ENCODE data around the gene EIF3K.

EIF3K gene

DNA sequence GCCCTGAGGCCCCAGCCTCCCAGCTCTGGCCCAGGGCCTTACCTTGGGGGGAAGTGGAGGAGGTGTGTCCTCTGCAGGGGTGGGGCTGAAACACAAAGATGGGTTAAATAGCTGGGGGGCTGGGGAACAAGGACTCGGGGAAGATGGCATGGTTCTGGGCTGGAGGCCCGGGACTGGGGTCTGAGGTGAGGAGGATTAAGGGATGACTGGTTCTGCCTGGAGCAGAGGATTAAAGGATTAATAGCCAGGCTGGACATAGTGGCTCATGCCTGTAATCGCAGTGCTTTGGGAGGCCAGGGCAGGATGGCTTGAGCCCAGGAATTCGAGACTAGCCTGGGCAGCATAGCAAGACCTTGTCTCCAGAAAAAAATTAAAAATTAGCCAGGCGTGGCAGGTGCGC lies 12.9 kb upstream of the EIF3K start:
- ATAC-seq (ENCODE audit: low read depth) (no peak), DNase-seq (ENCODE audit: low spot score) (no peak)
- TF ChIP-seq, protein P1, sequence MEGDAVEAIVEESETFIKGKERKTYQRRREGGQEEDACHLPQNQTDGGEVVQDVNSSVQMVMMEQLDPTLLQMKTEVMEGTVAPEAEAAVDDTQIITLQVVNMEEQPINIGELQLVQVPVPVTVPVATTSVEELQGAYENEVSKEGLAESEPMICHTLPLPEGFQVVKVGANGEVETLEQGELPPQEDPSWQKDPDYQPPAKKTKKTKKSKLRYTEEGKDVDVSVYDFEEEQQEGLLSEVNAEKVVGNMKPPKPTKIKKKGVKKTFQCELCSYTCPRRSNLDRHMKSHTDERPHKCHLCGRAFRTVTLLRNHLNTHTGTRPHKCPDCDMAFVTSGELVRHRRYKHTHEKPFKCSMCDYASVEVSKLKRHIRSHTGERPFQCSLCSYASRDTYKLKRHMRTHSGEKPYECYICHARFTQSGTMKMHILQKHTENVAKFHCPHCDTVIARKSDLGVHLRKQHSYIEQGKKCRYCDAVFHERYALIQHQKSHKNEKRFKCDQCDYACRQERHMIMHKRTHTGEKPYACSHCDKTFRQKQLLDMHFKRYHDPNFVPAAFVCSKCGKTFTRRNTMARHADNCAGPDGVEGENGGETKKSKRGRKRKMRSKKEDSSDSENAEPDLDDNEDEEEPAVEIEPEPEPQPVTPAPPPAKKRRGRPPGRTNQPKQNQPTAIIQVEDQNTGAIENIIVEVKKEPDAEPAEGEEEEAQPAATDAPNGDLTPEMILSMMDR (IDR thresholded peaks at IDR 0.05; ENCODE audit: poor library complexity, severe bottlenecking): no peak
- Histone ChIP-seq H3K27ac (ENCODE audit: poor library complexity, severe bottlenecking) (no peak overlapping the region), H3K4me3 (ENCODE audit: severe bottlenecking) (no peak overlapping the region), H3K4me1 (ENCODE audit: insufficient read depth, poor library complexity, severe bottlenecking) (no peaks in the 10 kb centered on the region), H3K36me3 (ENCODE audit: low read depth) (no peaks in the 10 kb centered on the region), H3K9me3 (ENCODE audit: severe bottlenecking) (no peaks in the 10 kb centered on the region), H3K27me3 (ENCODE audit: insufficient read depth, poor library complexity, severe bottlenecking) (no peaks in the 10 kb centered on the region)

DNA sequence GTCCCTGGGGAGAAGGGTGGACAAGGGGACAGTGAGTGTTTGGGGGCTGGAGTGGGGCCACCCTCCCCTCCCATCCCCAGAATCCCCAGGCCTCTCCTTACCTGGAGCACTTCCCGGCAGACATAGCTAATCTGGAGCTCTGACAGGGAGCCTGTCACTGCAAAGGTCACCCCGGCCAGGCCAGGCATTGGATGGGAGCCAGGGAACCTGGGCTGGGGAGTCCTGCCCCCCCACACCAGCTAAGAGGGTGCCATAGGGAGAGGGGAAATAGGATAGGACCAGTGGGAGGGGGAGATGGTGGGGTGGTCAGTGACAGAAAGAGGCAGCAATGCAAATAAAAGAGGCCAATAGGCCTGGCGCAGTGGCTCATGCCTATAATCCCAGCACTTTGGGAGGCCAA lies 4.7 kb upstream of the EIF3K start:
- DNase-seq (ENCODE audit: low spot score): no peak
- Histone ChIP-seq H3K4me1 (ENCODE audit: insufficient read depth, poor library complexity, severe bottlenecking) (no peaks in the 10 kb centered on the region), H3K27ac (ENCODE audit: poor library complexity, severe bottlenecking) (no peak overlapping the region), H3K9me3 (ENCODE audit: severe bottlenecking) (no peaks in the 10 kb centered on the region), H3K27me3 (ENCODE audit: insufficient read depth, poor library complexity, severe bottlenecking) (no peaks in the 10 kb centered on the region), H3K36me3 (ENCODE audit: low read depth) (no peaks in the 10 kb centered on the region), H3K4me3 (ENCODE audit: severe bottlenecking) (no peak overlapping the region)
- ATAC-seq (ENCODE audit: low read depth): no peak
- TF ChIP-seq, protein P1 (IDR thresholded peaks at IDR 0.05; ENCODE audit: poor library complexity, severe bottlenecking): no peak

DNA sequence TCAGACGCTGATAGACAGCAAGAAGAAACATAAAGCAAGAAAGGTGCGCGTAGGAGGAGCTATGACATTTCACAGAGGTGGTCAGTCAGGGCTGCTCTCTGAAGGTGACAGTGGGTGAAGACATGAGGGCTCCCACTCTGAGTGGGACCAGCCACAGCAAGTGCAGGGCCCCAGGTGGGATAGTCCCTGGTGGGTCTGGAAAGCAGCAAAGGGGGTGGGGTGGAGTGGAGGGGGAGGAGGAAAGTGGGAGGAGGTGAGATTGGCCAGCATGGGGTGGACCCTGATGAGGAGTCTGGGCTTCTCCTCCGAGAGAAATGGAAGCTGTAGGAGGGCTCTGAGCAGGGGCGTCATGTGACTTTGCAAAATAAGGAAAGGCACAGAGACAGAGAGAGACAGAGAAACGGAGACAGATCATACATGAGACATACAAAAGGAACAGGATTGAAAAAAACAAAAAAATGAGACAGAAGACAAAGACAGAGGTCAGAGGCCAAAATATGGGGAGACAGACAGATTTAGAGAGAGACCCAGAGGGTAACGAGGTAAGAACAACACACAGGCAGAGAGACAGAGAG lies 3.9 kb upstream of the EIF3K start:
- Histone ChIP-seq H3K27me3 (ENCODE audit: insufficient read depth, poor library complexity, severe bottlenecking) (no peaks in the 10 kb centered on the region), H3K4me3 (ENCODE audit: severe bottlenecking) (no peak overlapping the region)
- TF ChIP-seq, protein P1 (IDR thresholded peaks at IDR 0.05; ENCODE audit: poor library complexity, severe bottlenecking): no peak

DNA sequence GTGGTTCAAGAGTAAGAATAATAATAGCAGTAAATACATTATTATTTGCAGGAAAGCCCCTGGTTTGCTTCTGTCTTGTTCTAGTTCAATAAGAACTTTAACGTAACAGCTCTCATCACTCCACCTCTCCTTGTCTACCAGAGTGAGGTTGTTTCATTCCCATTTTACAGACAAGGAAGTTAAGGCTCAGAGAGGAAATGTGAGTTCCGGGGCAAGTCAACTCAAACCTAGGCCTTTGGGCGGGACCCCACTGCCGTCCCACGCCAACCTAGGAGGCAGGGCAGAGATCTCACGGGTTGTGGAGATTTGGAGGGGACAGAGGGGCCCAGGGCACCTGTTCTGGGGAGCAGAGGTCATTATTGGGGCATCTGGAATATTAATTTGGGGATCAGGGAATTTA lies 2.7 kb upstream of the EIF3K start:
- H3K4me3 ChIP-seq (ENCODE audit: severe bottlenecking): no peak overlapping the region
- ATAC-seq (ENCODE audit: low read depth) (no peak), DNase-seq (ENCODE audit: low spot score) (no peak)
- H3K4me1 ChIP-seq (ENCODE audit: insufficient read depth, poor library complexity, severe bottlenecking): no peaks in the 10 kb centered on the region
- TF ChIP-seq, protein P1 (IDR thresholded peaks at IDR 0.05; ENCODE audit: poor library complexity, severe bottlenecking): no peak
- no peaks in the 10 kb centered on the region for H3K9me3 ChIP-seq (ENCODE audit: severe bottlenecking)
- H3K36me3 ChIP-seq (ENCODE audit: low read depth): peaks cover 13% of the 10 kb centered on the region
- no peak overlapping the region for H3K27ac ChIP-seq (ENCODE audit: poor library complexity, severe bottlenecking)
- no peaks in the 10 kb centered on the region for H3K27me3 ChIP-seq (ENCODE audit: insufficient read depth, poor library complexity, severe bottlenecking)

More for the DNA sequence above, 3.9 kb upstream of the EIF3K start:
- H3K4me1 ChIP-seq (ENCODE audit: insufficient read depth, poor library complexity, severe bottlenecking): no peaks in the 10 kb centered on the region
- H3K36me3 ChIP-seq (ENCODE audit: low read depth): peaks cover under 1% of the 10 kb centered on the region; the same call in 1 of the 2 replicates
- DNase-seq (ENCODE audit: low spot score): no peak
- no peaks in the 10 kb centered on the region for H3K9me3 ChIP-seq (ENCODE audit: severe bottlenecking)
- ATAC-seq (ENCODE audit: low read depth): no peak
- H3K27ac ChIP-seq (ENCODE audit: poor library complexity, severe bottlenecking): no peak overlapping the region

DNA sequence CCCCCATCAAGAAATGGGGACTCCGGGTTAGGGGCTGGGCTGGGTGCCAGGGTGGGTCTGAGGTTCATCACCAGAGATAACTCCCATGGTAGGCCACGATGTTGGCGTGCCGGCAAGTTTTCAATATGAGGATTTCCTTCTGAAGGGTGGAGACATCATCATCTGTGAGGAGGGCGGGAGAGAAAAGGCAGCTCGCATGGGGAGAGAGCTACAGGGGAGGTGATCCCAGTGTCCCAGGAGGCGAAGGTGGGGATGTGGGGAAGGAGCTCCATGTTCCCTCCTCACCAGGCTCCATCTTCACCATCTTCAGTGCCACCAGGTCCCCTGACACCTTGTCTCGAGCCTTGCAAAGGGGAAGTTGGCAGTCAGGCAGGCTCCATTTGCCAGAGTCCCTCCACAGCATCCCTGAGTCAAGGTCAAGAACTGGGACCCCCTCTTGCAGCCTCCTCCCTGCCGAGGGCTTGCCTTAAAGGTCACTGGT lies 1.7 kb upstream of the EIF3K start:
- H3K4me3 ChIP-seq (ENCODE audit: severe bottlenecking): no peak overlapping the region

More for the DNA sequence above, 1.7 kb upstream of the EIF3K start:
- no peaks in the 10 kb centered on the region for H3K27me3 ChIP-seq (ENCODE audit: insufficient read depth, poor library complexity, severe bottlenecking)
- TF ChIP-seq, protein P1 (IDR thresholded peaks at IDR 0.05; ENCODE audit: poor library complexity, severe bottlenecking): no peak
- H3K9me3 ChIP-seq (ENCODE audit: severe bottlenecking): no peaks in the 10 kb centered on the region
- H3K4me1 ChIP-seq (ENCODE audit: insufficient read depth, poor library complexity, severe bottlenecking): no peaks in the 10 kb centered on the region
- ATAC-seq (ENCODE audit: low read depth): no peak
- H3K27ac ChIP-seq (ENCODE audit: poor library complexity, severe bottlenecking): no peak overlapping the region
- no peak for DNase-seq (ENCODE audit: low spot score)
- H3K36me3 ChIP-seq (ENCODE audit: low read depth): peaks cover 23% of the 10 kb centered on the region

Data from RWPE2 (cell line).